ENCODE results near the gene FOXN3. TPM values are rescaled to one million over a fixed set of nuclear protein-coding genes. Genes with fewer than 3 reads are reported as not detected.

Gene FOXN3
- total RNA-seq, 1 donor from 2014 or later, result 122 TPM

- TF ChIP-seq, protein P1, sequence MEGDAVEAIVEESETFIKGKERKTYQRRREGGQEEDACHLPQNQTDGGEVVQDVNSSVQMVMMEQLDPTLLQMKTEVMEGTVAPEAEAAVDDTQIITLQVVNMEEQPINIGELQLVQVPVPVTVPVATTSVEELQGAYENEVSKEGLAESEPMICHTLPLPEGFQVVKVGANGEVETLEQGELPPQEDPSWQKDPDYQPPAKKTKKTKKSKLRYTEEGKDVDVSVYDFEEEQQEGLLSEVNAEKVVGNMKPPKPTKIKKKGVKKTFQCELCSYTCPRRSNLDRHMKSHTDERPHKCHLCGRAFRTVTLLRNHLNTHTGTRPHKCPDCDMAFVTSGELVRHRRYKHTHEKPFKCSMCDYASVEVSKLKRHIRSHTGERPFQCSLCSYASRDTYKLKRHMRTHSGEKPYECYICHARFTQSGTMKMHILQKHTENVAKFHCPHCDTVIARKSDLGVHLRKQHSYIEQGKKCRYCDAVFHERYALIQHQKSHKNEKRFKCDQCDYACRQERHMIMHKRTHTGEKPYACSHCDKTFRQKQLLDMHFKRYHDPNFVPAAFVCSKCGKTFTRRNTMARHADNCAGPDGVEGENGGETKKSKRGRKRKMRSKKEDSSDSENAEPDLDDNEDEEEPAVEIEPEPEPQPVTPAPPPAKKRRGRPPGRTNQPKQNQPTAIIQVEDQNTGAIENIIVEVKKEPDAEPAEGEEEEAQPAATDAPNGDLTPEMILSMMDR (IDR thresholded peaks at IDR 0.05; ENCODE audit: insufficient read depth, low read depth, low read length), result no peak
- no peak for TF ChIP-seq EZH2 (IDR thresholded peaks at IDR 0.05; ENCODE audit: insufficient read depth, low read length)
- Histone ChIP-seq H3K27me3 (ENCODE audit: insufficient read depth, low read length) (no peaks in the 10 kb centered on the region), H3K27ac (ENCODE audit: low read depth, low read length) (no peak overlapping the region), H3K79me2 (ENCODE audit: insufficient read depth, low read length) (peaks cover 61% of the 10 kb centered on the region), H3K4me3 (ENCODE audit: insufficient read depth, low read depth, low read length) (no peak overlapping the region), H3K9me3 (ENCODE audit: insufficient read depth, low read depth, low read length) (no peaks in the 10 kb centered on the region), H3K4me2 (ENCODE audit: low read length) (no peak overlapping the region), H2AFZ (ENCODE audit: low read depth, low read length) (no peak overlapping the region), H4K20me1 (ENCODE audit: insufficient read depth, low read length) (peaks cover 26% of the 10 kb centered on the region), H3K36me3 (ENCODE audit: insufficient read depth, low read length) (no peaks in the 10 kb centered on the region), H3K4me1 (ENCODE audit: insufficient read depth, low read length) (peaks cover 6% of the 10 kb centered on the region), H3K9ac (ENCODE audit: low read length) (no peak overlapping the region)
- no peak overlapping the region for H3K27ac Mint-ChIP-seq (ENCODE audit: unreplicated experiment)
- no peak overlapping the region for H3K4me3 Mint-ChIP-seq (ENCODE audit: unreplicated experiment)
- H3K9me3 Mint-ChIP-seq (ENCODE audit: unreplicated experiment), result peaks cover 2% of the 10 kb centered on the region
- DNase-seq (ENCODE audit: low read depth), result no peak
- FAIRE-seq, result no peak
- peaks cover 16% of the 10 kb centered on the region for H3K4me1 Mint-ChIP-seq (ENCODE audit: low read depth, unreplicated experiment)
- peaks cover 18% of the 10 kb centered on the region for H3K36me3 Mint-ChIP-seq (ENCODE audit: low read depth, unreplicated experiment)
- no peaks in the 10 kb centered on the region for H3K27me3 Mint-ChIP-seq (ENCODE audit: low read depth, unreplicated experiment)
Observed at GRCh38 chr14:89310211-89310610, 106.8 kb downstream of the FOXN3 start.

DNA sequence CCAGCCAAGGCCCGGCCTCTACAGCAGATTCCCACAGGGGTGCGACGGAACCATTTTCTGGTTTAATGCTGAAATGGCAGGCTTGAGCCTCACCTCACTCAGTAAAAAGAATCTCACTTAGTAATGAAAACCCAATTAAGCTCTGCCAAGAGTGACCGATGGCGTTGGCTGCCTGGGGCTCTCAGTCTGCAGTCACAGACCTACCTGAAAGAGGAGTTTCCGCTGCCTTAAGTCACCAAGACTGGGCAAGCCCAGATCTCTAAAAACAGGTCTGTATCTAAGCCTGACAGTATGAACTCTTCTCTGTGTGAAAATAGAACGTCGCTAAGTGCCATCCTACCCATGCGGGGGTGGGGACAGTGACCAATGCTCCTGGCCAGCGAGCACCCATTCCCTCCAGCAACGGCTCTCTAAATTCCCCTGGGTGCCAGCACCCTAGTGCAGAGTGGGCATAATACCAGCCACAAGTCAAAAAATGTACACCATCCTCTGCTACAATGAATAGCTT lies 107.3 kb downstream of the FOXN3 start:
- Histone ChIP-seq H3K4me2 (ENCODE audit: low read length) (no peak overlapping the region), H3K27ac (ENCODE audit: low read depth, low read length) (no peak overlapping the region), H3K9ac (ENCODE audit: low read length) (no peak overlapping the region), H3K4me3 (ENCODE audit: insufficient read depth, low read depth, low read length) (no peak overlapping the region), H4K20me1 (ENCODE audit: insufficient read depth, low read length) (peaks cover 26% of the 10 kb centered on the region), H3K27me3 (ENCODE audit: insufficient read depth, low read length) (no peaks in the 10 kb centered on the region), H3K9me3 (ENCODE audit: insufficient read depth, low read depth, low read length) (no peaks in the 10 kb centered on the region), H2AFZ (ENCODE audit: low read depth, low read length) (no peak overlapping the region), H3K4me1 (ENCODE audit: insufficient read depth, low read length) (peaks cover 10% of the 10 kb centered on the region), H3K79me2 (ENCODE audit: insufficient read depth, low read length) (peaks cover 58% of the 10 kb centered on the region), H3K36me3 (ENCODE audit: insufficient read depth, low read length) (no peaks in the 10 kb centered on the region)
- H3K4me1 Mint-ChIP-seq (ENCODE audit: low read depth, unreplicated experiment), result peaks cover 20% of the 10 kb centered on the region
- H3K9me3 Mint-ChIP-seq (ENCODE audit: unreplicated experiment), result peaks cover 2% of the 10 kb centered on the region
- FAIRE-seq (no peak), DNase-seq (ENCODE audit: low read depth) (no peak)
- H3K27ac Mint-ChIP-seq (ENCODE audit: unreplicated experiment), result no peak overlapping the region
- TF ChIP-seq, protein P1 (IDR thresholded peaks at IDR 0.05; ENCODE audit: insufficient read depth, low read depth, low read length), result no peak
- TF ChIP-seq EZH2 (IDR thresholded peaks at IDR 0.05; ENCODE audit: insufficient read depth, low read length), result no peak
- peaks cover 14% of the 10 kb centered on the region for H3K36me3 Mint-ChIP-seq (ENCODE audit: low read depth, unreplicated experiment)
- no peaks in the 10 kb centered on the region for H3K27me3 Mint-ChIP-seq (ENCODE audit: low read depth, unreplicated experiment)
- no peak overlapping the region for H3K4me3 Mint-ChIP-seq (ENCODE audit: unreplicated experiment)

- no peak overlapping the region for H3K9ac ChIP-seq (ENCODE audit: low read length)
- no peak overlapping the region for H3K4me3 ChIP-seq (ENCODE audit: insufficient read depth, low read depth, low read length)
- peaks cover 50% of the 10 kb centered on the region for H3K79me2 ChIP-seq (ENCODE audit: insufficient read depth, low read length)
- Mint-ChIP-seq H3K27me3 (ENCODE audit: low read depth, unreplicated experiment) (no peaks in the 10 kb centered on the region), H3K4me3 (ENCODE audit: unreplicated experiment) (no peak overlapping the region), H3K4me1 (ENCODE audit: low read depth, unreplicated experiment) (peaks cover 26% of the 10 kb centered on the region), H3K36me3 (ENCODE audit: low read depth, unreplicated experiment) (peaks cover 7% of the 10 kb centered on the region), H3K27ac (ENCODE audit: unreplicated experiment) (peak overlapping the region; percentile 1), H3K9me3 (ENCODE audit: unreplicated experiment) (no peaks in the 10 kb centered on the region)
- no peak for TF ChIP-seq EZH2 (IDR thresholded peaks at IDR 0.05; ENCODE audit: insufficient read depth, low read length)
- TF ChIP-seq, protein P1 (IDR thresholded peaks at IDR 0.05; ENCODE audit: insufficient read depth, low read depth, low read length), result no peak
- H3K4me1 ChIP-seq (ENCODE audit: insufficient read depth, low read length), result peaks cover 24% of the 10 kb centered on the region
- DNase-seq (ENCODE audit: low read depth) (no peak), FAIRE-seq (no peak)
- no peaks in the 10 kb centered on the region for H3K9me3 ChIP-seq (ENCODE audit: insufficient read depth, low read depth, low read length)
- H2AFZ ChIP-seq (ENCODE audit: low read depth, low read length), result no peak overlapping the region
- peaks cover 20% of the 10 kb centered on the region for H4K20me1 ChIP-seq (ENCODE audit: insufficient read depth, low read length)
- H3K36me3 ChIP-seq (ENCODE audit: insufficient read depth, low read length), result no peaks in the 10 kb centered on the region
- no peaks in the 10 kb centered on the region for H3K27me3 ChIP-seq (ENCODE audit: insufficient read depth, low read length)
- no peak overlapping the region for H3K27ac ChIP-seq (ENCODE audit: low read depth, low read length)
- H3K4me2 ChIP-seq (ENCODE audit: low read length), result no peak overlapping the region
Observed at GRCh38 chr14:89308232-89308959, 108.6 kb downstream of the FOXN3 start.

Data from astrocyte (in vitro differentiated cells and primary cell).